ENCODE data around the gene CASP8AP2. TPM values are rescaled to one million over a fixed set of nuclear protein-coding genes. Genes with fewer than 3 reads are reported as not detected.

CASP8AP2 gene
- total and polyA plus RNA-seq, 2 experiments from 2014 or later = 31.3 to 75.5 TPM

- no peak for TF ChIP-seq POLR2AphosphoS5 (IDR thresholded peaks at IDR 0.05; ENCODE audit: low read depth)
- TF ChIP-seq, protein P1, sequence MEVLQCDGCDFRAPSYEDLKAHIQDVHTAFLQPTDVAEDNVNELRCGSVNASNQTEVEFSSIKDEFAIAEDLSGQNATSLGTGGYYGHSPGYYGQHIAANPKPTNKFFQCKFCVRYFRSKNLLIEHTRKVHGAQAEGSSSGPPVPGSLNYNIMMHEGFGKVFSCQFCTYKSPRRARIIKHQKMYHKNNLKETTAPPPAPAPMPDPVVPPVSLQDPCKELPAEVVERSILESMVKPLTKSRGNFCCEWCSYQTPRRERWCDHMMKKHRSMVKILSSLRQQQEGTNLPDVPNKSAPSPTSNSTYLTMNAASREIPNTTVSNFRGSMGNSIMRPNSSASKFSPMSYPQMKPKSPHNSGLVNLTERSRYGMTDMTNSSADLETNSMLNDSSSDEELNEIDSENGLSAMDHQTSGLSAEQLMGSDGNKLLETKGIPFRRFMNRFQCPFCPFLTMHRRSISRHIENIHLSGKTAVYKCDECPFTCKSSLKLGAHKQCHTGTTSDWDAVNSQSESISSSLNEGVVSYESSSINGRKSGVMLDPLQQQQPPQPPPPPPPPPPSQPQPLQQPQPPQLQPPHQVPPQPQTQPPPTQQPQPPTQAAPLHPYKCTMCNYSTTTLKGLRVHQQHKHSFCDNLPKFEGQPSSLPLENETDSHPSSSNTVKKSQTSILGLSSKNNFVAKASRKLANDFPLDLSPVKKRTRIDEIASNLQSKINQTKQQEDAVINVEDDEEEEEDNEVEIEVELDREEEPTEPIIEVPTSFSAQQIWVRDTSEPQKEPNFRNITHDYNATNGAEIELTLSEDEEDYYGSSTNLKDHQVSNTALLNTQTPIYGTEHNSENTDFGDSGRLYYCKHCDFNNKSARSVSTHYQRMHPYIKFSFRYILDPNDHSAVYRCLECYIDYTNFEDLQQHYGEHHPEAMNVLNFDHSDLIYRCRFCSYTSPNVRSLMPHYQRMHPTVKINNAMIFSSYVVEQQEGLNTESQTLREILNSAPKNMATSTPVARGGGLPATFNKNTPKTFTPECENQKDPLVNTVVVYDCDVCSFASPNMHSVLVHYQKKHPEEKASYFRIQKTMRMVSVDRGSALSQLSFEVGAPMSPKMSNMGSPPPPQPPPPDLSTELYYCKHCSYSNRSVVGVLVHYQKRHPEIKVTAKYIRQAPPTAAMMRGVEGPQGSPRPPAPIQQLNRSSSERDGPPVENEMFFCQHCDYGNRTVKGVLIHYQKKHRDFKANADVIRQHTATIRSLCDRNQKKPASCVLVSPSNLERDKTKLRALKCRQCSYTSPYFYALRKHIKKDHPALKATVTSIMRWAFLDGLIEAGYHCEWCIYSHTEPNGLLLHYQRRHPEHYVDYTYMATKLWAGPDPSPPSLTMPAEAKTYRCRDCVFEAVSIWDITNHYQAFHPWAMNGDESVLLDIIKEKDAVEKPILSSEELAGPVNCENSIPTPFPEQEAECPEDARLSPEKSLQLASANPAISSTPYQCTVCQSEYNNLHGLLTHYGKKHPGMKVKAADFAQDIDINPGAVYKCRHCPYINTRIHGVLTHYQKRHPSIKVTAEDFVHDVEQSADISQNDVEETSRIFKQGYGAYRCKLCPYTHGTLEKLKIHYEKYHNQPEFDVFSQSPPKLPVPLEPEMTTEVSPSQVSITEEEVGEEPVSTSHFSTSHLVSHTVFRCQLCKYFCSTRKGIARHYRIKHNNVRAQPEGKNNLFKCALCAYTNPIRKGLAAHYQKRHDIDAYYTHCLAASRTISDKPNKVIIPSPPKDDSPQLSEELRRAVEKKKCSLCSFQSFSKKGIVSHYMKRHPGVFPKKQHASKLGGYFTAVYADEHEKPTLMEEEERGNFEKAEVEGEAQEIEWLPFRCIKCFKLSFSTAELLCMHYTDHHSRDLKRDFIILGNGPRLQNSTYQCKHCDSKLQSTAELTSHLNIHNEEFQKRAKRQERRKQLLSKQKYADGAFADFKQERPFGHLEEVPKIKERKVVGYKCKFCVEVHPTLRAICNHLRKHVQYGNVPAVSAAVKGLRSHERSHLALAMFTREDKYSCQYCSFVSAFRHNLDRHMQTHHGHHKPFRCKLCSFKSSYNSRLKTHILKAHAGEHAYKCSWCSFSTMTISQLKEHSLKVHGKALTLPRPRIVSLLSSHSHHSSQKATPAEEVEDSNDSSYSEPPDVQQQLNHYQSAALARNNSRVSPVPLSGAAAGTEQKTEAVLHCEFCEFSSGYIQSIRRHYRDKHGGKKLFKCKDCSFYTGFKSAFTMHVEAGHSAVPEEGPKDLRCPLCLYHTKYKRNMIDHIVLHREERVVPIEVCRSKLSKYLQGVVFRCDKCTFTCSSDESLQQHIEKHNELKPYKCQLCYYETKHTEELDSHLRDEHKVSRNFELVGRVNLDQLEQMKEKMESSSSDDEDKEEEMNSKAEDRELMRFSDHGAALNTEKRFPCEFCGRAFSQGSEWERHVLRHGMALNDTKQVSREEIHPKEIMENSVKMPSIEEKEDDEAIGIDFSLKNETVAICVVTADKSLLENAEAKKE (CRISPR knock-in tag; IDR thresholded peaks at IDR 0.05) = no peak
- no peak for TF ChIP-seq EZH2 (IDR thresholded peaks at IDR 0.05; ENCODE audit: low read depth, unreplicated experiment)
Measured at GRCh38 chr6:89858041-89858440, 28.4 kb downstream of the CASP8AP2 start (continued).

- no peaks in the 10 kb centered on the region for H3K27me3 ChIP-seq (ENCODE audit: insufficient read depth)
- Mint-ChIP-seq H3K27ac (no peak overlapping the region), H3K27me3 (ENCODE audit: insufficient read depth, low read depth, poor library complexity) (peaks cover 2% of the 10 kb centered on the region), H3K4me3 (no peak overlapping the region), H3K9me3 (no peaks in the 10 kb centered on the region), H3K36me3 (ENCODE audit: low read depth) (peaks cover 83% of the 10 kb centered on the region), H3K4me1 (no peaks in the 10 kb centered on the region)
- no peak overlapping the region for H3K4me2 ChIP-seq
- ATAC-seq = no peak
- no peak overlapping the region; the same call in 1 of the 2 replicates for H3K27ac ChIP-seq (ENCODE audit: low read depth)
- no peak overlapping the region for H3K4me3 ChIP-seq
- no peaks in the 10 kb centered on the region for H3K79me2 ChIP-seq (replicated peaks; ENCODE audit: insufficient read depth)
- H3K36me3 ChIP-seq (ENCODE audit: insufficient read depth) = peaks cover 61% of the 10 kb centered on the region
- DNase-seq (ENCODE audit: low spot score) = no peak
- 0 out of 2 replicates have a peak, but pooled peaks cover 3% of the 10 kb centered on the region for H4K20me1 ChIP-seq (replicated peaks; ENCODE audit: insufficient read depth)
- H3K4me1 ChIP-seq (ENCODE audit: insufficient read depth) = no peaks in the 10 kb centered on the region
- TF ChIP-seq JUNB (IDR thresholded peaks at IDR 0.05; ENCODE audit: unreplicated experiment) (no peak), ZNF331 (CRISPR knock-in tag; IDR thresholded peaks at IDR 0.05; ENCODE audit: low read depth) (no peak), POLR2AphosphoS5 (IDR thresholded peaks at IDR 0.05; ENCODE audit: low read depth) (no peak)
- H3K9me2 ChIP-seq (ENCODE audit: insufficient read depth) = no peaks in the 10 kb centered on the region
- no peak overlapping the region for H2AFZ ChIP-seq
- H3F3A ChIP-seq (replicated peaks; ENCODE audit: low read depth) = peaks cover 3% of the 10 kb centered on the region; the same call in 1 of the 2 replicates
Measured at GRCh38 chr6:89859744-89860143, 30.1 kb downstream of the CASP8AP2 start.
